ENCODE results near the gene MBNL1. TPM values are rescaled to one million over a fixed set of nuclear protein-coding genes. Genes with fewer than 3 reads are reported as not detected.

Gene MBNL1
- total and polyA plus RNA-seq, 2 of the 13 experiments (the other 11 are each of a cell fraction or from before 2014, with no cell fraction given) = 27.1 to 55.4 TPM

DNA sequence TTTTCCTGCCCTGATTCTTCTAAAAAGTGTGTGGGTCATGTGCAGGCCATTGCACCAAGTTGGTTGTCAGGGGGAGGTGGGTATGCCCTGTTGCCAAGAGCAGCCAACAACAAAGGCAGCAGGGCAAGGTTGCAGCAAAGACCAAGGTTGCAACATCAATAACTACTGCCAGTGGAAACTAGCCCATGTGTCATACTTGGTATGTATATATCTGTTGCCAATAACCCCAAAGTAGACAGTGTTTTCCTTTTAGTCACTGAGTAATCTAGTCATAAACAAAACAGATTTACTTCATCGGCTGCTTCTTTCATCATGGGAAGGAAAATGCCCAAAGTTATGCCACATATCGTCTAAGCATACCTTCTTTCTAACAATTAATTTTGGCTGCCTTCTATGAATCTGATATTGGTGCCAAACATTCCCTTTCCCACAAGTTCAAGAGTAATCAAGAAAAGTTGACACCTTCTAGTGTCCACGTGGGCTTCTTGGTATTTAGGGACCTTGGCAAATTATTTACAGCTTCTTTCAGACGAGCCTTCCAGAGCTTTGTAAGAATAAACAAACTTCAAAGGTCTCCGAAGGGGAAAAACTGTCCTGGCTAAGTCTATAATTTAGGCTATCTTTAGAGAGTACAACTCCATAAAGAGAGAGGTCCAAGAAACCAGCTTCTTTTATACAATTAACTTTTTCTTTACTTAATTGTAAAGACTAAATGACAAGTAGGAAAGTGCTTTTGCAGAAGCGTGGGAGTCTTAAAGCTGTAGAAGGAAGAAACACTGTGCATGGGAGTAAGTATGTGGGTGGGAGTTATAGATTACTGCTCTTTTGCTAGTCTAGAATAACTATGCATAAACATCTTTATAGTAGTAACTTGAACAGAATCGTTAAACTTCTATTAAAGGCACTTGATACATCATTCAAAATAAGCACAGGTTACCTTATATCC, 10.0 kb upstream of the MBNL1 start (continued):
- TF ChIP-seq, protein P1, sequence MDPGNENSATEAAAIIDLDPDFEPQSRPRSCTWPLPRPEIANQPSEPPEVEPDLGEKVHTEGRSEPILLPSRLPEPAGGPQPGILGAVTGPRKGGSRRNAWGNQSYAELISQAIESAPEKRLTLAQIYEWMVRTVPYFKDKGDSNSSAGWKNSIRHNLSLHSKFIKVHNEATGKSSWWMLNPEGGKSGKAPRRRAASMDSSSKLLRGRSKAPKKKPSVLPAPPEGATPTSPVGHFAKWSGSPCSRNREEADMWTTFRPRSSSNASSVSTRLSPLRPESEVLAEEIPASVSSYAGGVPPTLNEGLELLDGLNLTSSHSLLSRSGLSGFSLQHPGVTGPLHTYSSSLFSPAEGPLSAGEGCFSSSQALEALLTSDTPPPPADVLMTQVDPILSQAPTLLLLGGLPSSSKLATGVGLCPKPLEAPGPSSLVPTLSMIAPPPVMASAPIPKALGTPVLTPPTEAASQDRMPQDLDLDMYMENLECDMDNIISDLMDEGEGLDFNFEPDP (CRISPR knock-in tag; conservative IDR thresholded peaks at IDR 0.05) = no peak
- TF ChIP-seq PAX8 (CRISPR knock-in tag; IDR thresholded peaks at IDR 0.05; ENCODE audit: borderline replicate concordance) (no peak), RFXAP (CRISPR knock-in tag; IDR thresholded peaks at IDR 0.05; ENCODE audit: borderline replicate concordance) (no peak), IKZF4 (CRISPR knock-in tag; IDR thresholded peaks at IDR 0.05; ENCODE audit: borderline replicate concordance, low read depth, not compliant biosample characterization) (no peak), FOXA1 (IDR thresholded peaks at IDR 0.05) (no peak), FOXA1 (CRISPR knock-in tag; IDR thresholded peaks at IDR 0.05) (peak; percentile 69), FOXM1 (CRISPR knock-in tag; IDR thresholded peaks at IDR 0.05) (no peak), ZNF607 (CRISPR knock-in tag; IDR thresholded peaks at IDR 0.05; ENCODE audit: borderline replicate concordance) (no peak), MIER2 (CRISPR knock-in tag; IDR thresholded peaks at IDR 0.05) (0 out of 2 replicates have a peak, but pooled peaks have one; percentile 44), ZNF891 (CRISPR knock-in tag; IDR thresholded peaks at IDR 0.05) (no peak), ATF7-NPFF (CRISPR knock-in tag; IDR thresholded peaks at IDR 0.05; ENCODE audit: low read depth) (no peak), SALL1 (CRISPR knock-in tag; IDR thresholded peaks at IDR 0.05) (peak; percentile 97), ZBTB1 (CRISPR knock-in tag; IDR thresholded peaks at IDR 0.05; ENCODE audit: borderline replicate concordance) (no peak), ZNF776 (CRISPR knock-in tag; IDR thresholded peaks at IDR 0.05) (no peak), REPIN1 (CRISPR knock-in tag; IDR thresholded peaks at IDR 0.05; ENCODE audit: borderline replicate concordance, low read depth) (no peak), ZNF83 (CRISPR knock-in tag; IDR thresholded peaks at IDR 0.05; ENCODE audit: borderline replicate concordance) (no peak), JUN (CRISPR knock-in tag; IDR thresholded peaks at IDR 0.05) (no peak)
- TF ChIP-seq, protein P2, sequence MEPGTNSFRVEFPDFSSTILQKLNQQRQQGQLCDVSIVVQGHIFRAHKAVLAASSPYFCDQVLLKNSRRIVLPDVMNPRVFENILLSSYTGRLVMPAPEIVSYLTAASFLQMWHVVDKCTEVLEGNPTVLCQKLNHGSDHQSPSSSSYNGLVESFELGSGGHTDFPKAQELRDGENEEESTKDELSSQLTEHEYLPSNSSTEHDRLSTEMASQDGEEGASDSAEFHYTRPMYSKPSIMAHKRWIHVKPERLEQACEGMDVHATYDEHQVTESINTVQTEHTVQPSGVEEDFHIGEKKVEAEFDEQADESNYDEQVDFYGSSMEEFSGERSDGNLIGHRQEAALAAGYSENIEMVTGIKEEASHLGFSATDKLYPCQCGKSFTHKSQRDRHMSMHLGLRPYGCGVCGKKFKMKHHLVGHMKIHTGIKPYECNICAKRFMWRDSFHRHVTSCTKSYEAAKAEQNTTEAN (CRISPR knock-in tag; conservative IDR thresholded peaks at IDR 0.05) = peak; percentile 62; the same call in 1 of the 2 replicates
- TF ChIP-seq, protein P3, sequence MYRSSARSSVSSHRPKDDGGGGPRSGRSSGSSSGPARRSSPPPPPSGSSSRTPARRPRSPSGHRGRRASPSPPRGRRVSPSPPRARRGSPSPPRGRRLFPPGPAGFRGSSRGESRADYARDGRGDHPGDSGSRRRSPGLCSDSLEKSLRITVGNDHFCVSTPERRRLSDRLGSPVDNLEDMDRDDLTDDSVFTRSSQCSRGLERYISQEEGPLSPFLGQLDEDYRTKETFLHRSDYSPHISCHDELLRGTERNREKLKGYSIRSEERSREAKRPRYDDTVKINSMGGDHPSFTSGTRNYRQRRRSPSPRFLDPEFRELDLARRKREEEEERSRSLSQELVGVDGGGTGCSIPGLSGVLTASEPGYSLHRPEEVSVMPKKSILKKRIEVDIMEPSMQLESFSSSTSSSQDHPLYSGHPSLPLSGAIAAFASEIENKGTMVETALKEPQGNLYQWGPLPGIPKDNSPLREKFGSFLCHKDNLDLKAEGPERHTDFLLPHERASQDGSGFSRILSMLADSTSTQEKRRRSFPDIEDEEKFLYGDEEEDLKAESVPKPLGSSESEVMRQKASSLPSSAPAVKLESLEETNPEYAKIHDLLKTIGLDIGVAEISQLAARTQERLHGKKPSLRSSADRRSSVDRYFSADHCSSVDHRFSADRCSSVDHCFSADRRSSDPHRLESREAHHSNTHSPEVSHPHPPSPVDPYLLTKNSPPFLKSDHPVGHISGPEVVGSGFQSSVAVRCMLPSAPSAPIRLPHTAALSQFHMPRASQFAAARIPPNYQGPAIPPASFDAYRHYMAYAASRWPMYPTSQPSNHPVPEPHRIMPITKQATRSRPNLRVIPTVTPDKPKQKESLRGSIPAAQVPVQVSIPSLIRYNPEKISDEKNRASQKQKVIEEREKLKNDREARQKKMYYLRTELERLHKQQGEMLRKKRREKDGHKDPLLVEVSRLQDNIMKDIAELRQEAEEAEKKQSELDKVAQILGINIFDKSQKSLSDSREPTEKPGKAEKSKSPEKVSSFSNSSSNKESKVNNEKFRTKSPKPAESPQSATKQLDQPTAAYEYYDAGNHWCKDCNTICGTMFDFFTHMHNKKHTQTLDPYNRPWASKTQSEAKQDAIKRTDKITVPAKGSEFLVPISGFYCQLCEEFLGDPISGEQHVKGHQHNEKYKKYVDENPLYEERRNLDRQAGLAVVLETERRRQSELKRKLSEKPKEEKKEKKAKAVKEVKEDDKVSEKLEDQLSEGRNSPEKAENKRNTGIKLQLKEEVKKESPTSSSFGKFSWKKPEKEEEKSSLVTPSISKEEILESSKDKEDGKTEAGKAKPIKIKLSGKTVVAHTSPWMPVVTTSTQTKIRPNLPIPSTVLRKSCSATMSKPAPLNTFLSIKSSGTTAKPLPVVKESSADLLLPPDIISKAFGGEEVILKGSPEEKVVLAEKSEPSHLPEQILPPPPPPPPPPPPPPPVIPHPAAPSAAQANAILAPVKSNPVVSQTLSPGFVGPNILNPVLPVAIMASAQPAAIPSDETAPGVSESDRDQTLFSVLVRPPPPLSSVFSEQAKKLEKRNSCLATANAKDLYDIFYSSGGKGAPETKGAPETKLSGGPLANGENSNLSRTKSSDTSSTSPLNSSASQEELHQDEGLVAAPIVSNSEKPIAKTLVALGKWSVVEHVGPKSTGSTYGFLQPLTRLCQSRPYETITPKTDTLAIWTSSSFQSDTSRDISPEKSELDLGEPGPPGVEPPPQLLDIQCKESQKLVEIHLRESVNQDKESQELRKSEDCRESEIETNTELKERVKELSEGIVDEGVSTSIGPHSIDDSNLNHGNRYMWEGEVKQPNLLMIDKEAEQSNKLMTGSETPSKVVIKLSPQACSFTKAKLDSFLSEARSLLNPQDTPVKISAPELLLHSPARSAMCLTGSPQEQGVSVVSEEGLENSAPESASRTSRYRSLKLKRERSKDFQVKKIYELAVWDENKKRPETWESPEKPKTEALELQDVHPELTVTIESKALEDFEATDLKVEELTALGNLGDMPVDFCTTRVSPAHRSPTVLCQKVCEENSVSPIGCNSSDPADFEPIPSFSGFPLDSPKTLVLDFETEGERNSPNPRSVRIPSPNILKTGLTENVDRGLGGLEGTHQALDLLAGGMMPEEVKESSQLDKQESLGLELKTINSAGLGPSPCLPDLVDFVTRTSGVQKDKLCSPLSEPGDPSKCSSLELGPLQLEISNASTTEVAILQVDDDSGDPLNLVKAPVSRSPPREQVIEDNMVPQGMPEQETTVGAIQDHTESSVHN (CRISPR knock-in tag; IDR thresholded peaks at IDR 0.05) = no peak
